ENCODE measurements around the gene TMC7.
A peak's percentile ranks its signal among the peaks of the same experiment; 100 is the strongest.

The TMC7 gene

GRCh38 chr16:19005561-19006445, 22.1 kb downstream of the TMC7 start:
- no peaks in the 10 kb centered on the region for H3K9me3 ChIP-seq (ENCODE audit: insufficient read depth, low read depth, low read length)
- peak overlapping the region; percentile 4 for H4K91ac ChIP-seq (ENCODE audit: low read depth, low read length)
- DNase-seq, result no peak
- H3K4me1 ChIP-seq (ENCODE audit: control insufficient read depth in 1 of 2, insufficient read depth in 2 of 2, low read length in 2 of 2), result peaks cover 9 to 17% of the 10 kb centered on the region in 2 experiments
- no peak overlapping the region for H3K27ac ChIP-seq (ENCODE audit: low read depth, low read length)
- no peak overlapping the region for H3K14ac ChIP-seq (ENCODE audit: low read length)
- no peak overlapping the region for H3K4me3 ChIP-seq (ENCODE audit: low read depth, low read length)
- peak overlapping the region; percentile 1 for H3K18ac ChIP-seq (ENCODE audit: low read length)
- no peak overlapping the region for H3K23ac ChIP-seq (ENCODE audit: low read length)
- no CpG with 5 or more reads among the region's 16 CpGs for WGBS (ENCODE audit: extremely low coverage, insufficient coverage, insufficient read length)
- no peak overlapping the region for H3K9ac ChIP-seq (ENCODE audit: low read length)
- H2BK5ac ChIP-seq (ENCODE audit: low read depth, low read length, poor library complexity), result no peak overlapping the region
- H3K79me2 ChIP-seq (ENCODE audit: control insufficient read depth, insufficient read depth, low read length, poor library complexity), result no peaks in the 10 kb centered on the region
- no peak overlapping the region for H3K4ac ChIP-seq (ENCODE audit: low read depth, low read length)
- H3K27me3 ChIP-seq (ENCODE audit: insufficient read depth, low read length), result no peaks in the 10 kb centered on the region
- H3K79me1 ChIP-seq (ENCODE audit: low read length), result peaks cover 7% of the 10 kb centered on the region
- no peak overlapping the region for H2AFZ ChIP-seq (ENCODE audit: insufficient read depth, low read length, poor library complexity)
- H3K36me3 ChIP-seq (ENCODE audit: control insufficient read depth in 1 of 2, insufficient read depth in 2 of 2, low read length in 2 of 2), result peaks cover 0 to 2% of the 10 kb centered on the region in 2 experiments
- no peak overlapping the region for H2BK120ac ChIP-seq (ENCODE audit: insufficient read depth, low read length, poor library complexity)
- H2BK12ac ChIP-seq (ENCODE audit: low read length), result no peak overlapping the region
- no peak overlapping the region for H2AK5ac ChIP-seq (ENCODE audit: low read length)
- H4K8ac ChIP-seq (ENCODE audit: low read depth, low read length), result no peak overlapping the region
- H3K4me2 ChIP-seq (ENCODE audit: low read length), result no peak overlapping the region
- H4K12ac ChIP-seq (ENCODE audit: low read depth, low read length), result no peak overlapping the region

GRCh38 chr16:19006446-19007315, 22.9 kb downstream of the TMC7 start:
- H3K4me3 ChIP-seq (ENCODE audit: low read depth, low read length), result no peak overlapping the region
- no peaks in the 10 kb centered on the region for H3K9me3 ChIP-seq (ENCODE audit: insufficient read depth, low read depth, low read length)
- H2AK5ac ChIP-seq (ENCODE audit: low read length), result peak overlapping the region; percentile 71
- no CpG with 5 or more reads among the region's 20 CpGs for whole genome bisulfite sequencing (ENCODE audit: extremely low coverage, insufficient coverage, insufficient read length)
- H3K4ac ChIP-seq (ENCODE audit: low read depth, low read length), result no peak overlapping the region
- H2AFZ ChIP-seq (ENCODE audit: insufficient read depth, low read length, poor library complexity), result no peak overlapping the region
- peak overlapping the region; percentile 44 for H4K8ac ChIP-seq (ENCODE audit: low read depth, low read length)
- H3K9ac ChIP-seq (ENCODE audit: low read length), result no peak overlapping the region
- H3K4me2 ChIP-seq (ENCODE audit: low read length), result no peak overlapping the region
- H4K12ac ChIP-seq (ENCODE audit: low read depth, low read length), result no peak overlapping the region
- H3K79me2 ChIP-seq (ENCODE audit: control insufficient read depth, insufficient read depth, low read length, poor library complexity), result no peaks in the 10 kb centered on the region
- peak overlapping the region; percentile 71 for H2BK120ac ChIP-seq (ENCODE audit: insufficient read depth, low read length, poor library complexity)
- H3K14ac ChIP-seq (ENCODE audit: low read length), result peak overlapping the region; percentile 11
- peak overlapping the region; percentile 19 for H4K91ac ChIP-seq (ENCODE audit: low read depth, low read length)
- no peaks in the 10 kb centered on the region for H3K27me3 ChIP-seq (ENCODE audit: insufficient read depth, low read length)
- peaks cover 9 to 17% of the 10 kb centered on the region in 2 experiments for H3K4me1 ChIP-seq (ENCODE audit: control insufficient read depth in 1 of 2, insufficient read depth in 2 of 2, low read length in 2 of 2)
- H2BK12ac ChIP-seq (ENCODE audit: low read length), result peak overlapping the region; percentile 30
- H3K36me3 ChIP-seq (ENCODE audit: control insufficient read depth in 1 of 2, insufficient read depth in 2 of 2, low read length in 2 of 2), result peaks cover 0 to 2% of the 10 kb centered on the region in 2 experiments
- peak overlapping the region; percentile 73 for H3K23ac ChIP-seq (ENCODE audit: low read length)
- H2BK5ac ChIP-seq (ENCODE audit: low read depth, low read length, poor library complexity), result no peak overlapping the region
- no peak overlapping the region for H3K27ac ChIP-seq (ENCODE audit: low read depth, low read length)
- DNase-seq, result no peak
- H3K18ac ChIP-seq (ENCODE audit: low read length), result no peak overlapping the region
- peaks cover 7% of the 10 kb centered on the region for H3K79me1 ChIP-seq (ENCODE audit: low read length)

GRCh38 chr16:19008245-19009169, 24.8 kb downstream of the TMC7 start:
- H3K23ac ChIP-seq (ENCODE audit: low read length), result no peak overlapping the region
- H3K36me3 ChIP-seq (ENCODE audit: control insufficient read depth in 1 of 2, insufficient read depth in 2 of 2, low read length in 2 of 2), result peaks cover 0 to 2% of the 10 kb centered on the region in 2 experiments
- H3K79me2 ChIP-seq (ENCODE audit: control insufficient read depth, insufficient read depth, low read length, poor library complexity), result no peaks in the 10 kb centered on the region
- H2AK5ac ChIP-seq (ENCODE audit: low read length), result no peak overlapping the region
- no peak overlapping the region for H3K18ac ChIP-seq (ENCODE audit: low read length)
- DNase-seq, result peak; percentile 53 to 83
- peaks cover 9 to 17% of the 10 kb centered on the region in 2 experiments for H3K4me1 ChIP-seq (ENCODE audit: control insufficient read depth in 1 of 2, insufficient read depth in 2 of 2, low read length in 2 of 2)
- no peak overlapping the region for H3K4me2 ChIP-seq (ENCODE audit: low read length)
- no peaks in the 10 kb centered on the region for H3K9me3 ChIP-seq (ENCODE audit: insufficient read depth, low read depth, low read length)
- no peak overlapping the region for H3K9ac ChIP-seq (ENCODE audit: low read length)
- no CpG with 5 or more reads among the region's 7 CpGs for WGBS (ENCODE audit: extremely low coverage, insufficient coverage, insufficient read length)
- no peak overlapping the region for H4K12ac ChIP-seq (ENCODE audit: low read depth, low read length)
- H2BK5ac ChIP-seq (ENCODE audit: low read depth, low read length, poor library complexity), result peak overlapping the region; percentile 65
- H3K14ac ChIP-seq (ENCODE audit: low read length), result no peak overlapping the region
- no peak overlapping the region for H3K4me3 ChIP-seq (ENCODE audit: low read depth, low read length)
- peak overlapping the region; percentile 13 for H2BK120ac ChIP-seq (ENCODE audit: insufficient read depth, low read length, poor library complexity)
- H3K27me3 ChIP-seq (ENCODE audit: insufficient read depth, low read length), result no peaks in the 10 kb centered on the region
- H3K79me1 ChIP-seq (ENCODE audit: low read length), result peaks cover 7% of the 10 kb centered on the region
- peak overlapping the region; percentile 60 for H3K27ac ChIP-seq (ENCODE audit: low read depth, low read length)
- H4K91ac ChIP-seq (ENCODE audit: low read depth, low read length), result no peak overlapping the region
- peak overlapping the region; percentile 51 for H2BK12ac ChIP-seq (ENCODE audit: low read length)
- no peak overlapping the region for H3K4ac ChIP-seq (ENCODE audit: low read depth, low read length)
- no peak overlapping the region for H2AFZ ChIP-seq (ENCODE audit: insufficient read depth, low read length, poor library complexity)
- no peak overlapping the region for H4K8ac ChIP-seq (ENCODE audit: low read depth, low read length)

All from trophoblast cell (in vitro differentiated cells and primary cell).